GM21529 (cell line): Measurements from ENCODE around the gene TSPAN18.
A peak's percentile ranks its signal among the peaks of the same experiment; 100 is the strongest.

Experiments used
- ATAC-seq: cut with Tn5 transposase; IDR thresholded peaks from one replicate; pipeline ENCODE4 v1.9.1; 2021; ENCODE audit not compliant: unreplicated experiment

The TSPAN18 gene

GRCh38 chr11:44936525-44936924 lies 209.8 kb downstream of the TSPAN18 start:
- ATAC-seq: peak; percentile 75

- ATAC-seq: no peak
These were observed 210.3 kb downstream of the TSPAN18 start for GRCh38 chr11:44936951-44937543.

GRCh38 chr11:44938066-44938691 lies 211.4 kb downstream of the TSPAN18 start:
- ATAC-seq: no peak

DNA sequence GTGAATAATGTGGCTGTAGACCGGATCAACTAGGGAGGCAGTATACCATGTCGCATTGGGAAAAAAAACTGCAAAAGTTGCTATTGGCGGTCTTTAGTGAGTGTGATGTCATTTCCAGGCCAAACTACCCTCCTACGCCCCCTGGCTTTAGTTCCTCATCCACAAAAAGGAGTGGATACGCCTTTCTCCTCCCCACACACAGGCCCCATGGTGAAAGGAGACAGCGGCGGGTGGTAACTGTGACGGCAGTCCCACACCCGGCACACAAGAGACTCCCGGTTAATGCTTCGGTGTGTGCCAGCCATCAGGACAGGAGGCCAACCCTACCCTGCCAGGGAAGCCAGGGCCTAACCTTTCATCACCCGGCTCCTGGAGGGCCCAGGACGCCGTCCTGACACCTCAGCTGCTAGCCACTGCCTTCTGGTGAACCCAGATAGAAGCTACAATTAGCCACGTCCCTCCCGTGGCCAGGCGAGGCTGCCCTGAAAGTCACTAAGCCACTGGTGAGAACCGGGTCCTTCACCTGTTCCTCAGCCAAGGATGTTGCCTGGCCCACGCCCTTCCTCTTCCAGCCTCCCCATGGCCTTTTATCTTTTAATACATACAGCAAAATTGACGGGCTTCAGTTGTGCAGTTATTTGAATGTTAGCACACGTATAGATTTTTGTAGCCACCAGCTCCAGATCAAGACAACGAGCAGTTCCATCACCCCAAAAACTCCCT lies 213.1 kb downstream of the TSPAN18 start:
- ATAC-seq: no peak

- ATAC-seq: no peak
These were observed 213.6 kb downstream of the TSPAN18 start for GRCh38 chr11:44940404-44940803.

DNA sequence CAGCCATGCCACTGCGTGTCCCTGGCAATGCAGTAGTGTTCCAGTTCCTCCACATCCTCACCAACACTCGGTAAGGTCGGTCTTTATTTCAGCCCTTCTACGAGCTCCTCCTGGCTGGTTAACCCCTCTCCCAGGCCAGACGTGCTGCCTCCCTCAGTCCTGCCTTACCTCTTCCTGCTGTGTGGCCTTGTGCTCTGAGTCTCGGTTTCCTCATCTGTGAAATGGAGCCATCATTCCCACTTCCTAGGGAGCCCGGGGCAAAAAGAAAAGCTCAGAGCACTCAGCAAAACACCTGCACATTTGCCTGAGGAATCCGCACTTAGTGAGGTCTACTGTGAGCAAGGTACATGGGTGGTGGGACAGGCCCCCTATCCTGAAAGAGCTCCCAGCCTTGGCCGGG lies 214.1 kb downstream of the TSPAN18 start:
- ATAC-seq: no peak

DNA sequence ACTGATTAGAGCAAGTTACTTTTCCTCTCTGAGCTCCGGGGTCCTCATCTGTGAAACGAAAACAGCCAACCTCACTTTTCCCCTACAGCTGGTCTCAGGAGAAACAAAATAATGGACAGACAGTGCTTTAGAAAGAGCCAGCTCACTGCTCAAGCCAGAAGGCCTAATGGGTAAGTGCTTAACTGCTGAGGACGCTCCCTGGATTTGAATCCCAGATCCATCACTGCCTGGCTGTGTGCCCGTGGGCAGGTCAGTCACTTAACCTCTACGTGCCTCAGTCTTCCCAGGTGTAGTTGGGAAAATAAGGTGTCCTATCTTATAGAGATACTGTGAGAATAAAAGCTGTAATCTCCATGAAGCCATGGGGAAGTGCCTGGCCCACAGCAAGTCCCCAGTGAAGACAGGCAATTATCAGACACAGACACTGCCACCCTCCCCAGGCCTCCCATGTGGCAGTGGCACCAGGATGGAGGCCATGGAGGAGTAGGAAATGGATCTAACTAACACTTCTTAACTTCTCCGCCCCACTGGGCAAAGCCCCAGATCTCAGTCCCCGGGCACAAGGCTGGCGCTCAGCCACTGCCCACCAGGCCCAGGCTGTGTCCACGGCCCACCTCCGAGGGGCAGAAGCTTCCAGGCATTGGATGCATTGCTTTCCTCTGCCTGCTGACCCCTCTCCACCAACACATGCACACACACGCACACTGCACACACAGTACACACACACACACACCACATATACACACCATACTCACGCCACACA lies 214.7 kb downstream of the TSPAN18 start:
- no peak for ATAC-seq

- ATAC-seq: no peak
These were observed 215.5 kb downstream of the TSPAN18 start for GRCh38 chr11:44942029-44942955.

GRCh38 chr11:44943118-44943517 lies 216.4 kb downstream of the TSPAN18 start:
- peak; percentile 83 for ATAC-seq

GRCh38 chr11:44943696-44944095 lies 216.9 kb downstream of the TSPAN18 start:
- no peak for ATAC-seq

GRCh38 chr11:44944181-44944852 lies 217.6 kb downstream of the TSPAN18 start:
- ATAC-seq: no peak

DNA sequence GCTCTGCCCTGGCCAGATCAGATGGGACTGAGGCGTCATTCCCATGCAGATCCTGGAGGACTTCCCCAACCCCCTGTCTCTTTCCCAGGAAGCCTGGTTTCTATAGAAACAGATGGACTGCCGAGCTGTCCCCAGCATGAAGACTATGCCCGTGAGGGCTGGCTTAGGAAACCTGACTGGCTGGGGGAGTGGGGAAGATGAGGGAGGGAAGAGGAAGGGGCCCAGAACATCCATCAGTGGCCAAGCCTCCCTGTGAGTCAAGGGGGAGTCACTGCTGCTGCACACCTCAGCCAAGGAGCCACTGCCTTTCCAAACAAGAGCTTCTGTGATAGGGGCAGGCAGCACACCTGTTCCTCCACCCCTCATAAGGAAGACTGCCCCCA lies 218.1 kb downstream of the TSPAN18 start:
- ATAC-seq: no peak

- no peak for ATAC-seq
These were observed 218.9 kb downstream of the TSPAN18 start for GRCh38 chr11:44945666-44946065.

GRCh38 chr11:44946263-44946662 lies 219.5 kb downstream of the TSPAN18 start:
- no peak for ATAC-seq

GRCh38 chr11:44947114-44947513 lies 220.4 kb downstream of the TSPAN18 start:
- no peak for ATAC-seq

DNA sequence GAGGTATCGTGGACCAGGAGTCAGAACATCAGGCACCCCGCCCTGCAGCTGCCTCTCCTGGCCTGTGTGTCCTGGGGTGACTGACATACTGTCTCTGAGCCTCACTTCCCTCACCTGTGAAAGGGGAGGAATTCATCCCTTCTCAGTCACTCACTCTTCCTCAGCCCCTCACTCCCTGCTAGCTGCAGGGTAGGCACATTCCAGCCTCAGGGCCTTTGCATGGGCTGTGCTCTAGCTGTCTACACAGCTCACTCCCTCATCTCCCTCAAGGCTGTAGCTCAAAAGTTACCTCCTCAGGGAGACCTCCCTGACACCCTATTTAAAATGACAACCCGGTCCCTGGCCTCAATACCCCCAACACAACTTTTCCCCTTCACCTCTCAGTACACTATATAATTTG lies 221.4 kb downstream of the TSPAN18 start:
- no peak for ATAC-seq

DNA sequence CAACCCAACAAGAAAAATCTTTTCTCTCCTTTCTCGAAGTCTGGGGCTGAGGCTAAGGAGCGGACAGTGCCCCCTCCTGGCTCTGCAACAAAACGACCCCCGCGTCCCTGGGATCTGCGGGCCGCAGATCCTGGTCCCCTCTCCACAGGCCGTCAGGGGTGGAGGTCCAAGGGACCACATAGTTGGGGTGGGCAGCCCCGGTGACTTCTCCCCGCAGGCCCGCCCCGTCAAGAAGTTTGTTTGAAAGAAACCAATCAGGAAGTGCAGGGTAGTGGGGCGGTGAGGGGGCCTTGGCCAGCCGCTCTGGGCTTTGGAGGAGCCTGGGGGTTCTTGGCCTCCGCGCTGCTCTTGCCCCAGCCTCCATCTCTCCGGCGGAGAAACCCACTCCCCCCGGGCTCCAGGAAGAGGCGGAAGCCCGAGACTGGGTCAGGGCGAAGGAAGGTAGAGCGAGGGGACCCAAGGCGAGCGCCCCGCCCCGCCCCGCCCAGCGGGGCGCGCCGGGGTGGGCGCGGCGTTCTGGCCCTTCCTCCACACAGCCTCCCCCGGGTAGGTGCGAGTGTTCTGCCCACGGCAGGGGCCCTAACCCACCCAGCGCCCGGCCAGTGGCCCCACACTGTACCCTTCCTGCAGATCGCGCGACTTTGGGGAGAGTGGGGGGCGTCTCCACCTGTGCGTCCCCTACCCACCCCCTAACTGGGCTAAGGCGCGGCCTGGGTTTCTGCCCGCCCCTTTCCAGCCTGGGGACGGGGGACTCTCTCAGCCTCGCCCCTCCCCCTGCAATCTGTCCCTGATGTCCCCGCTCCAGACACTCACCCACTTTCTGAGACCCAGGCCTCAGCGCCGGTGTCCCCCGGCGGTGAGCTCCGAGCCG lies 222.6 kb downstream of the TSPAN18 start:
- no peak for ATAC-seq

GRCh38 chr11:44950031-44950624 lies 223.4 kb downstream of the TSPAN18 start:
- no peak for ATAC-seq
